ENCODE results near the gene NHLRC4. TPM values are rescaled to one million over a fixed set of nuclear protein-coding genes. Genes with fewer than 3 reads are reported as not detected.

The NHLRC4 gene
- total RNA-seq, 1 experiment from 2014 or later = 0.92 TPM

GRCh38 chr16:520847-521246 lies 46.0 kb upstream of the NHLRC4 start (continued):
- TF ChIP-seq IRF1 (CRISPR knock-in tag; IDR thresholded peaks at IDR 0.05) = no peak
- TF ChIP-seq ZNF396 (CRISPR knock-in tag; IDR thresholded peaks at IDR 0.05; ENCODE audit: borderline replicate concordance) = no peak
- TF ChIP-seq ELF4 (CRISPR knock-in tag; IDR thresholded peaks at IDR 0.05; ENCODE audit: low read depth) = no peak
- TF ChIP-seq ZNF317 (CRISPR knock-in tag; IDR thresholded peaks at IDR 0.05; ENCODE audit: borderline replicate concordance, low read depth) = no peak

- H3K36me3 Mint-ChIP-seq = peaks cover 4% of the 10 kb centered on the region; the same call in 1 of the 2 replicates
- ATAC-seq (peak; percentile 79), DNase-seq (ENCODE audit: low spot score) (peak; percentile 89)
- H3K27ac Mint-ChIP-seq = no peak overlapping the region
- ChIA-PET POLR2A (no interaction called here), CTCF (interaction anchor here (0.8 to 2.1 kb wide), 5 partner anchors 11 to 61 kb away, joined by 3 to 9 read pairs (median 3); partner anchors contain the start of gene NHLRC4)
- H3K9me3 Mint-ChIP-seq = no peaks in the 10 kb centered on the region
- H3K4me1 Mint-ChIP-seq = peaks cover 8% of the 10 kb centered on the region
- H3K4me3 Mint-ChIP-seq = no peak overlapping the region
- no peaks in the 10 kb centered on the region for H3K27me3 Mint-ChIP-seq (ENCODE audit: low read depth)
- TF ChIP-seq E2F5 (CRISPR knock-in tag; IDR thresholded peaks at IDR 0.05) (no peak), E2F4 (CRISPR knock-in tag; IDR thresholded peaks at IDR 0.05; ENCODE audit: borderline replicate concordance, low read depth) (no peak), TP53 (CRISPR knock-in tag; IDR thresholded peaks at IDR 0.05) (no peak), MXD4 (CRISPR knock-in tag; IDR thresholded peaks at IDR 0.05; ENCODE audit: borderline replicate concordance) (no peak), STAT6 (CRISPR knock-in tag; conservative IDR thresholded peaks at IDR 0.05; ENCODE audit: low read depth) (0 out of 2 replicates have a peak, but pooled peaks have one; percentile 26), ZNF423 (CRISPR knock-in tag; IDR thresholded peaks at IDR 0.05) (peak; percentile 11; the same call in 1 of the 2 replicates), JAZF1 (CRISPR knock-in tag; IDR thresholded peaks at IDR 0.05) (no peak), FOXP1 (CRISPR knock-in tag; IDR thresholded peaks at IDR 0.05; ENCODE audit: borderline replicate concordance) (0 out of 2 replicates have a peak, but pooled peaks have one; percentile 42), ARID4B (CRISPR knock-in tag; IDR thresholded peaks at IDR 0.05; ENCODE audit: borderline replicate concordance) (no peak), GTF2I (CRISPR knock-in tag; conservative IDR thresholded peaks at IDR 0.05) (no peak), FOXK1 (CRISPR knock-in tag; IDR thresholded peaks at IDR 0.05) (no peak), SOX15 (CRISPR knock-in tag; IDR thresholded peaks at IDR 0.05) (no peak), ZNF396 (CRISPR knock-in tag; IDR thresholded peaks at IDR 0.05; ENCODE audit: borderline replicate concordance) (no peak), SMAD3 (CRISPR knock-in tag; IDR thresholded peaks at IDR 0.05; ENCODE audit: borderline replicate concordance) (no peak), ZSCAN18 (CRISPR knock-in tag; IDR thresholded peaks at IDR 0.05) (no peak), RELA (CRISPR knock-in tag; IDR thresholded peaks at IDR 0.05; ENCODE audit: borderline replicate concordance) (no peak), ESRRA (CRISPR knock-in tag; IDR thresholded peaks at IDR 0.05; ENCODE audit: borderline replicate concordance) (no peak), CTCF (IDR thresholded peaks at IDR 0.05) (peak; percentile 53; the same call in 1 of the 2 replicates)
These were observed 45.2 kb upstream of the NHLRC4 start for GRCh38 chr16:521381-522210.

All from WTC11 (cell line).